ENCODE data around the gene GSDME.

GSDME gene

DNA sequence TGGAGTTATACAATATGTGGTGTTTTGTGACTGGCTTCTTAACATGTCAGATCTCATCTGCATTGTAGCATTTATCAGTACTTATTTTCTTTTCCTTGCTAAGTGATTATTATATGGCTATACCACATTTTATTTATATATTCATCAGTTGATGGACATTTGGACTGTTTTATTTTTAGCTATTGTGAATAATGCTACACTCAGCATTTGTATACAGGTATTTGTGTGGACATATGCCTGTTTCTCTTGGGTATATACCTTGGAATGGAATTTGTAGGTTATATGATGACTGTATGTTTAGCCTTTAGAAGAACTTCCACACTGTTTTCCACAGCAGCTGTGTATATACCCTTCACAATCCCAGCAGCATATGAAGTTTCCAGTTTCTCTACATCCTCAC lies 86.5 kb downstream of the GSDME start:
- Histone ChIP-seq H3K36me3 (ENCODE audit: control insufficient read depth, insufficient read depth, low read length) (no peaks in the 10 kb centered on the region; the same call in 1 of the 2 replicates), H3K4me3 (ENCODE audit: low read length) (no peak overlapping the region), H3K27me3 (ENCODE audit: control insufficient read depth, insufficient read depth, low read length) (no peaks in the 10 kb centered on the region), H3K27ac (ENCODE audit: low read length) (no peak overlapping the region), H3K4me1 (ENCODE audit: control insufficient read depth, insufficient read depth, low read length) (no peaks in the 10 kb centered on the region), H3K9me3 (ENCODE audit: control insufficient read depth, insufficient read depth, low read length) (no peaks in the 10 kb centered on the region)
- no peak for DNase-seq (ENCODE audit: low read depth, low spot score)

GRCh38 chr7:24669971-24670591 lies 87.2 kb downstream of the GSDME start:
- no peaks in the 10 kb centered on the region for H3K9me3 ChIP-seq (ENCODE audit: control insufficient read depth, insufficient read depth, low read length)
- no peaks in the 10 kb centered on the region for H3K4me1 ChIP-seq (ENCODE audit: control insufficient read depth, insufficient read depth, low read length)
- H3K4me3 ChIP-seq (ENCODE audit: low read length) = no peak overlapping the region
- DNase-seq (ENCODE audit: low read depth, low spot score) = no peak
- no peak overlapping the region for H3K27ac ChIP-seq (ENCODE audit: low read length)
- no peaks in the 10 kb centered on the region; the same call in 1 of the 2 replicates for H3K36me3 ChIP-seq (ENCODE audit: control insufficient read depth, insufficient read depth, low read length)
- no peaks in the 10 kb centered on the region for H3K27me3 ChIP-seq (ENCODE audit: control insufficient read depth, insufficient read depth, low read length)

DNA sequence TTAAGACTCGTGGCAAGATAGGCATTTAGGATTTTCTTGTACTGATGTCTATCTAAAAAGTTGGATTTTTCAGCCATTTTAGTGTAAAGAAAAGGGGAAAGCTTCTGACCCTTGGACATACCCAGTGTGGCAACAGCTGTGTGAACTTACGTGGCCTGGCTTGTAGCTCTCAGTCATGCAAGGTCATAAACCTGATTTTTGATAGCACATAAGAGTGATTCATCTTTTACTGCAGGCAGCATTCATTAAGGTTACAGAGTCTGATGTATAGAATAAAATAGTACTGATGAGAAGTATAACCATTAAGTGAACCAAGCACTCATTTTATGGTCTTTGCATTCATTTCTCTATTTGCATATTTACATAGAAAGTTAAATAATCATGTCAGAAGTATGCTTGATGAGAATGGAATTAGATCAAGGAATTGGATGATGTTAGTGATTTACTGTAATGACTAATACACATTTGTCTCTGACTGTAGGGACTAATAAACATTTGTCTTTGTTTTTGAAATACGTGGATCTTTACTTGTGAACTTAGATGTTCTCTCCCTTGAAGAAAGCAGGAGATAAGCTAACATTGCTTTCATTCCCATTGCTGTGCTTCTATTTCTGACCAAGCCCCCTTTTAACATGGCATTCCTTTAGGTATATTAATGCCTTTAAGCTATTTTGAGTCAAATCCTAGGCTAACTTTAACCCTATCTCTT lies 88.2 kb downstream of the GSDME start:
- no peaks in the 10 kb centered on the region; the same call in 1 of the 2 replicates for H3K36me3 ChIP-seq (ENCODE audit: control insufficient read depth, insufficient read depth, low read length)
- no peak overlapping the region for H3K27ac ChIP-seq (ENCODE audit: low read length)
- no peak overlapping the region for H3K4me3 ChIP-seq (ENCODE audit: low read length)
- no CpG with 5 or more reads among the region's 3 CpGs for WGBS (ENCODE audit: insufficient coverage, insufficient read length)
- no peaks in the 10 kb centered on the region for H3K4me1 ChIP-seq (ENCODE audit: control insufficient read depth, insufficient read depth, low read length)
- no peaks in the 10 kb centered on the region for H3K9me3 ChIP-seq (ENCODE audit: control insufficient read depth, insufficient read depth, low read length)
- no peak for DNase-seq (ENCODE audit: low read depth, low spot score)
- H3K27me3 ChIP-seq (ENCODE audit: control insufficient read depth, insufficient read depth, low read length) = no peaks in the 10 kb centered on the region

DNA sequence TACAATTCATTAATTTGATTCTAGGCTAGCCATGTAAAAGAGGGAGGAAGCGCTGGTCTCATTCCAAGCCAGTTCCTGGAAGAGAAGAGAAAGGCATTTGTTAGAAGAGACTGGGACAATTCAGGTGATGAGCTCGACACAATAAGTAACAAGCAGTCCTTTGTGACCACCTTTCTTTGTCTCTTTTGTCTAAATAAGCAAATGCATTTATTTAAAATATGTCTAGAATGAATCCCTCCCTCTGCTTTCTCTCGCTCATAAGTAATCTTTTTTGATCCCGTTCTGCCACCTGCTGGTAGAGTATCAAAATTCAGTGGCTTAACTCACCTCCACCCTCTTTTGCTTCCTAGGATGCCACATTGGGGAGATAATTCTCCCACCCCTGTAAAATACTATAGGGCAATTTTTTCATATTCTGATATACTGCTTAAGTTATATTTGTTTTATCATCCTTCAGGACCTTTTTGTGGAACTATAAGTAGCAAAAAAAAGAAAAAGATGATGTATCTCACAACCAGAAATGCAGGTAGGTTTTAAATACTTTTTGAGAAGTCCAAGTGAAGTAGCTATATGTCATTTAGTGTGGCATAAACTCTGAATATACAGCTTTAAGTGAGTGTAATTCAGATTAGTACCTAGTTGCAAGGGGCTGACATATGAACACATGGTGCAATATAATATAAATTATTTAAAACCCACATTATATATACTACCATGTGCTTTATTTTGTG lies 91.5 kb downstream of the GSDME start:
- no peak overlapping the region for H3K4me3 ChIP-seq (ENCODE audit: low read length)
- H3K36me3 ChIP-seq (ENCODE audit: control insufficient read depth, insufficient read depth, low read length) = no peaks in the 10 kb centered on the region; the same call in 1 of the 2 replicates
- WGBS (ENCODE audit: insufficient coverage, insufficient read length) = no CpG with 5 or more reads among the region's 4 CpGs
- no peak overlapping the region for H3K27ac ChIP-seq (ENCODE audit: low read length)
- H3K4me1 ChIP-seq (ENCODE audit: control insufficient read depth, insufficient read depth, low read length) = no peaks in the 10 kb centered on the region
- H3K9me3 ChIP-seq (ENCODE audit: control insufficient read depth, insufficient read depth, low read length) = no peaks in the 10 kb centered on the region
- DNase-seq (ENCODE audit: low read depth, low spot score) = peak; percentile 45
- no peaks in the 10 kb centered on the region for H3K27me3 ChIP-seq (ENCODE audit: control insufficient read depth, insufficient read depth, low read length)

- Histone ChIP-seq H3K4me3 (ENCODE audit: low read length) (no peak overlapping the region), H3K27me3 (ENCODE audit: control insufficient read depth, insufficient read depth, low read length) (no peaks in the 10 kb centered on the region), H3K9me3 (ENCODE audit: control insufficient read depth, insufficient read depth, low read length) (no peaks in the 10 kb centered on the region), H3K4me1 (ENCODE audit: control insufficient read depth, insufficient read depth, low read length) (no peaks in the 10 kb centered on the region), H3K36me3 (ENCODE audit: control insufficient read depth, insufficient read depth, low read length) (no peaks in the 10 kb centered on the region), H3K27ac (ENCODE audit: low read length) (no peak overlapping the region)
- 100% methylated on average over 1 of the region's 2 CpGs for WGBS (ENCODE audit: insufficient coverage, insufficient read length)
- no peak for DNase-seq (ENCODE audit: low read depth, low spot score)
These were observed 96.7 kb downstream of the GSDME start for GRCh38 chr7:24660546-24660945.

GRCh38 chr7:24659505-24659904 lies 97.8 kb downstream of the GSDME start:
- Histone ChIP-seq H3K9me3 (ENCODE audit: control insufficient read depth, insufficient read depth, low read length) (no peaks in the 10 kb centered on the region), H3K27ac (ENCODE audit: low read length) (no peak overlapping the region), H3K36me3 (ENCODE audit: control insufficient read depth, insufficient read depth, low read length) (no peaks in the 10 kb centered on the region), H3K27me3 (ENCODE audit: control insufficient read depth, insufficient read depth, low read length) (no peaks in the 10 kb centered on the region), H3K4me3 (ENCODE audit: low read length) (no peak overlapping the region), H3K4me1 (ENCODE audit: control insufficient read depth, insufficient read depth, low read length) (no peaks in the 10 kb centered on the region)
- no CpG with 5 or more reads among the region's 2 CpGs for WGBS (ENCODE audit: insufficient coverage, insufficient read length)
- DNase-seq (ENCODE audit: low read depth, low spot score) = no peak

- Histone ChIP-seq H3K4me3 (ENCODE audit: low read length) (no peak overlapping the region), H3K36me3 (ENCODE audit: control insufficient read depth, insufficient read depth, low read length) (no peaks in the 10 kb centered on the region), H3K9me3 (ENCODE audit: control insufficient read depth, insufficient read depth, low read length) (no peaks in the 10 kb centered on the region), H3K27me3 (ENCODE audit: control insufficient read depth, insufficient read depth, low read length) (no peaks in the 10 kb centered on the region), H3K27ac (ENCODE audit: low read length) (no peak overlapping the region), H3K4me1 (ENCODE audit: control insufficient read depth, insufficient read depth, low read length) (no peaks in the 10 kb centered on the region)
- no peak for DNase-seq (ENCODE audit: low read depth, low spot score)
These were observed 99.3 kb downstream of the GSDME start for GRCh38 chr7:24657980-24658379.

- no peak overlapping the region for H3K27ac ChIP-seq (ENCODE audit: low read length)
- H3K4me1 ChIP-seq (ENCODE audit: control insufficient read depth, insufficient read depth, low read length) = no peaks in the 10 kb centered on the region
- no peak for DNase-seq (ENCODE audit: low read depth, low spot score)
- H3K27me3 ChIP-seq (ENCODE audit: control insufficient read depth, insufficient read depth, low read length) = no peaks in the 10 kb centered on the region
- H3K36me3 ChIP-seq (ENCODE audit: control insufficient read depth, insufficient read depth, low read length) = no peaks in the 10 kb centered on the region
- no CpG with 5 or more reads among the region's 6 CpGs for WGBS (ENCODE audit: insufficient coverage, insufficient read length)
- H3K9me3 ChIP-seq (ENCODE audit: control insufficient read depth, insufficient read depth, low read length) = no peaks in the 10 kb centered on the region
- no peak overlapping the region for H3K4me3 ChIP-seq (ENCODE audit: low read length)
These were observed 100.7 kb downstream of the GSDME start for GRCh38 chr7:24656608-24657007.

- no peak for DNase-seq (ENCODE audit: low read depth, low spot score)
- WGBS (ENCODE audit: insufficient coverage, insufficient read length) = no CpG with 5 or more reads among the region's 1 CpG
- Histone ChIP-seq H3K27me3 (ENCODE audit: control insufficient read depth, insufficient read depth, low read length) (no peaks in the 10 kb centered on the region), H3K27ac (ENCODE audit: low read length) (no peak overlapping the region), H3K4me1 (ENCODE audit: control insufficient read depth, insufficient read depth, low read length) (no peaks in the 10 kb centered on the region), H3K9me3 (ENCODE audit: control insufficient read depth, insufficient read depth, low read length) (no peaks in the 10 kb centered on the region), H3K4me3 (ENCODE audit: low read length) (no peak overlapping the region), H3K36me3 (ENCODE audit: control insufficient read depth, insufficient read depth, low read length) (no peaks in the 10 kb centered on the region)
These were observed 103.0 kb downstream of the GSDME start for GRCh38 chr7:24654305-24654704.

GRCh38 chr7:24653316-24654085 lies 103.8 kb downstream of the GSDME start:
- Histone ChIP-seq H3K36me3 (ENCODE audit: control insufficient read depth, insufficient read depth, low read length) (no peaks in the 10 kb centered on the region), H3K27me3 (ENCODE audit: control insufficient read depth, insufficient read depth, low read length) (no peaks in the 10 kb centered on the region), H3K9me3 (ENCODE audit: control insufficient read depth, insufficient read depth, low read length) (no peaks in the 10 kb centered on the region), H3K27ac (ENCODE audit: low read length) (no peak overlapping the region), H3K4me3 (ENCODE audit: low read length) (no peak overlapping the region), H3K4me1 (ENCODE audit: control insufficient read depth, insufficient read depth, low read length) (no peaks in the 10 kb centered on the region)
- WGBS (ENCODE audit: insufficient coverage, insufficient read length) = 100% methylated on average over 3 of the region's 4 CpGs
- no peak for DNase-seq (ENCODE audit: low read depth, low spot score)
